K562 (cell line): ENCODE measurements around the gene ZMIZ1. TPM values are rescaled to one million over a fixed set of nuclear protein-coding genes. Genes with fewer than 3 reads are reported as not detected.

Experiments
- BMI1 ChIP-seq: fragments of 150-350 bp; IDR thresholded peaks from 2 replicates; pipeline ENCODE4 v1.6.1; 2014; ENCODE audit warnings: low read length
- CBFB ChIP-seq: sonication (generic); formaldehyde crosslinking; IDR thresholded peaks from 2 replicates; pipeline ENCODE4 v1.4.0; 2020; ENCODE audit warnings: mild to moderate bottlenecking, missing genetic modification reagents
- DACH1 ChIP-seq: fragments of 450-650 bp; IDR thresholded peaks from 2 replicates; pipeline ENCODE4 v1.6.1; 2018; ENCODE audit not compliant: partially characterized antibody
- EP400 ChIP-seq: fragments of 450-650 bp; IDR thresholded peaks from 2 replicates; pipeline ENCODE4 v1.6.1; 2017; ENCODE audit warnings: antibody characterized with exemption, mild to moderate bottlenecking, moderate library complexity
- PHF21A ChIP-seq: fragments of 450-650 bp; IDR thresholded peaks from 2 replicates; pipeline ENCODE4 v1.6.1; 2017; ENCODE audit warnings: low read depth, borderline replicate concordance
- PML ChIP-seq: IDR thresholded peaks from 2 replicates; pipeline ENCODE4 v1.6.1; 2012; ENCODE audit warnings: low read length, inconsistent platforms
- ZBTB17 ChIP-seq: fragments of 450-650 bp; formaldehyde crosslinking; IDR thresholded peaks from 2 replicates; pipeline ENCODE4 v1.4.0; 2020; ENCODE audit warnings: mild to moderate bottlenecking
- ZC3H11A ChIP-seq: IDR thresholded peaks from 2 replicates; pipeline ENCODE4 v1.6.1; 2012; ENCODE audit warnings: low read depth, low read length, improper control_type of control experiment
- ZNF24 ChIP-seq: fragments of 450-650 bp; IDR thresholded peaks from 2 replicates; pipeline ENCODE4 v1.6.1; 2016
- ZNF609 ChIP-seq: sonication (generic); formaldehyde crosslinking; IDR thresholded peaks from 2 replicates; pipeline ENCODE4 v1.8.1; 2023; ENCODE audit warnings: missing genetic modification reagents, mild to moderate bottlenecking, borderline replicate concordance
- ZNF696 ChIP-seq: fragments of 250-450 bp; sonication (Bioruptor Pico); conservative IDR thresholded peaks from 2 replicates; pipeline ENCODE4 v1.4.0; 2020; ENCODE audit warnings: mild to moderate bottlenecking, moderate library complexity
- ZNF778 ChIP-seq: fragments of 450-650 bp; formaldehyde crosslinking; IDR thresholded peaks from 2 replicates; pipeline ENCODE4 v1.4.0; 2020; ENCODE audit warnings: mild to moderate bottlenecking, moderate library complexity
- polyA plus RNA-seq, 8 experiments: library from polyadenylated mRNA; depleted of rRNA in 4 of 8; stranded (reverse) in 5 of 8; unstranded in 3 of 8; fragments of >200 nt; fragmentation: Nextera tagmentation in 2 of 8; fragmentation: Illumina TruSeq in 1 of 8; extraction: Ambion mirVana in 2 of 8; extraction: Trizol in 1 of 8; gene quantifications; 2 replicates each; pipeline versions ENCODE4 v1.2.1 to v1.2.3, GENCODE V29; 2011 to 2014; ENCODE audit warnings: inconsistent platforms in 1 of 8, missing spikeins in 1 of 8
- total RNA-seq, 7 experiments: library from RNA; depleted of rRNA in 6 of 7; stranded (reverse); fragments of >200 nt in 6 of 7; fragmentation: Illumina TruSeq in 2 of 7; extraction: Trizol in 2 of 7; gene quantifications; 2 replicates each; pipeline versions ENCODE4 v1.2.1 to v1.2.3, GENCODE V29; 2011 to 2021; ENCODE audit warnings: low replicate concordance in 1 of 7
- TF ChIP-seq, protein P1 (sequence below), 2 experiments: fragments of 450-650 bp; formaldehyde crosslinking in 1 of 2; IDR thresholded peaks; 2 replicates each; pipeline versions ENCODE4 v1.4.0 to v1.6.1; 2014 to 2020; ENCODE audit warnings: mild to moderate bottlenecking in 2 of 2, borderline replicate concordance in 1 of 2, low read depth in 1 of 2

Gene ZMIZ1
- total and polyA plus RNA-seq, 9 of the 15 experiments (the other 6 are each of a cell fraction or from before 2014, with no cell fraction given): 1.0 to 37.3 (median 4.3) TPM

- TF ChIP-seq, protein P1, sequence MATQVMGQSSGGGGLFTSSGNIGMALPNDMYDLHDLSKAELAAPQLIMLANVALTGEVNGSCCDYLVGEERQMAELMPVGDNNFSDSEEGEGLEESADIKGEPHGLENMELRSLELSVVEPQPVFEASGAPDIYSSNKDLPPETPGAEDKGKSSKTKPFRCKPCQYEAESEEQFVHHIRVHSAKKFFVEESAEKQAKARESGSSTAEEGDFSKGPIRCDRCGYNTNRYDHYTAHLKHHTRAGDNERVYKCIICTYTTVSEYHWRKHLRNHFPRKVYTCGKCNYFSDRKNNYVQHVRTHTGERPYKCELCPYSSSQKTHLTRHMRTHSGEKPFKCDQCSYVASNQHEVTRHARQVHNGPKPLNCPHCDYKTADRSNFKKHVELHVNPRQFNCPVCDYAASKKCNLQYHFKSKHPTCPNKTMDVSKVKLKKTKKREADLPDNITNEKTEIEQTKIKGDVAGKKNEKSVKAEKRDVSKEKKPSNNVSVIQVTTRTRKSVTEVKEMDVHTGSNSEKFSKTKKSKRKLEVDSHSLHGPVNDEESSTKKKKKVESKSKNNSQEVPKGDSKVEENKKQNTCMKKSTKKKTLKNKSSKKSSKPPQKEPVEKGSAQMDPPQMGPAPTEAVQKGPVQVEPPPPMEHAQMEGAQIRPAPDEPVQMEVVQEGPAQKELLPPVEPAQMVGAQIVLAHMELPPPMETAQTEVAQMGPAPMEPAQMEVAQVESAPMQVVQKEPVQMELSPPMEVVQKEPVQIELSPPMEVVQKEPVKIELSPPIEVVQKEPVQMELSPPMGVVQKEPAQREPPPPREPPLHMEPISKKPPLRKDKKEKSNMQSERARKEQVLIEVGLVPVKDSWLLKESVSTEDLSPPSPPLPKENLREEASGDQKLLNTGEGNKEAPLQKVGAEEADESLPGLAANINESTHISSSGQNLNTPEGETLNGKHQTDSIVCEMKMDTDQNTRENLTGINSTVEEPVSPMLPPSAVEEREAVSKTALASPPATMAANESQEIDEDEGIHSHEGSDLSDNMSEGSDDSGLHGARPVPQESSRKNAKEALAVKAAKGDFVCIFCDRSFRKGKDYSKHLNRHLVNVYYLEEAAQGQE (IDR thresholded peaks at IDR 0.05; ENCODE audit: borderline replicate concordance): no peak
- TF ChIP-seq, protein P1 (CRISPR knock-in tag; IDR thresholded peaks at IDR 0.05; ENCODE audit: low read depth): no peak
- TF ChIP-seq ZNF696: no peak
- TF ChIP-seq ZNF609 (CRISPR knock-in tag): no peak
- TF ChIP-seq CBFB: no peak
- TF ChIP-seq DACH1: peak; percentile 26
- TF ChIP-seq PML: no peak
- no peak for TF ChIP-seq ZC3H11A
- TF ChIP-seq ZNF778 (CRISPR knock-in tag): no peak
- TF ChIP-seq ZBTB17 (CRISPR knock-in tag): no peak
- TF ChIP-seq BMI1: no peak
- no peak for TF ChIP-seq PHF21A
- no peak for TF ChIP-seq EP400
- TF ChIP-seq ZNF24: no peak
Observed at GRCh38 chr10:79348640-79348988, 279.8 kb downstream of the ZMIZ1 start (continued).
